Measurements from ENCODE around the gene SLCO2A1.

The SLCO2A1 gene

DNA sequence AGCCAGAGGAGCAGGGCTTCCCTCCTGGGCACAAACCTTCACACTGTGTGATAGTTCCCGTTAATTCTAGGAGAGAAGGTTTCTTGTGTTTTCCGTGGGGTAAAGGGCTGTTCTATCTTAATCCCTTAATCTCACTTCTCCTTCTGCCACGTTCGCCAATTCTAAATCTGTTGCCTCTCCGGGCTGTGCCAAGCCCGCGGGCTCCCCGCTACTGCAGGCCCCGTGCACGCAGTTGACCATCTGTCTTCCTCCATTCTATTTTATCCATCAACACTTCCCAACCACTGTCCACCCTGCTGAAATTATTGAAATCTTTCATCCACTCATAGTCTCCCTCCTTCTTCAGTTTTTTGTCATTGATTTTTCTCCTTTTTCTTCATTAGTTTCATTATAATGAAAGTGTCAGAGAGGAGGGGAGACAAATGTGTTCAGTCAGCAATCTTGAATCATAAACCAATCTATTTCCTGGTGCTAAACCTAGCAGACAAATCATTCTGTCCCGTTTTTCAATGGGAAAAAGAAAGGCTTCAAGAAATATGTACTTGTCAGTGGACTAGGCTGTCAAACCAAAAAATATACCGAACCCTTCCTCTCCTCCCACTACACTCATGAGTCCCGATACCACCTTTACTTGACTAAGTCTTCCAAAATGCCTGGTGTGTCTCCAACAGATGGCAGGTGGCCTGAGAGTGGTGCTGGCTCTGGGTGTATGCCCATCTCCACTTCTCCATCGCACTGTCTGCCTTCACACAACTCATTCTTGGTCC lies 39.6 kb downstream of the SLCO2A1 start (continued):
- TF ChIP-seq YY1 (tag by site-specific recombination; IDR thresholded peaks at IDR 0.05) (no peak), RBAK (tag by site-specific recombination; IDR thresholded peaks at IDR 0.05) (no peak), ZNF366 (tag by site-specific recombination; conservative IDR thresholded peaks at IDR 0.05) (no peak), SCRT1 (tag by site-specific recombination; IDR thresholded peaks at IDR 0.05; ENCODE audit: borderline replicate concordance) (no peak), ZNF792 (tag by site-specific recombination; IDR thresholded peaks at IDR 0.05) (no peak), KLF10 (tag by site-specific recombination; IDR thresholded peaks at IDR 0.05) (no peak), TRIM28 (IDR thresholded peaks at IDR 0.05; ENCODE audit: borderline replicate concordance, low read length) (no peak)
- TF ChIP-seq, protein P1, sequence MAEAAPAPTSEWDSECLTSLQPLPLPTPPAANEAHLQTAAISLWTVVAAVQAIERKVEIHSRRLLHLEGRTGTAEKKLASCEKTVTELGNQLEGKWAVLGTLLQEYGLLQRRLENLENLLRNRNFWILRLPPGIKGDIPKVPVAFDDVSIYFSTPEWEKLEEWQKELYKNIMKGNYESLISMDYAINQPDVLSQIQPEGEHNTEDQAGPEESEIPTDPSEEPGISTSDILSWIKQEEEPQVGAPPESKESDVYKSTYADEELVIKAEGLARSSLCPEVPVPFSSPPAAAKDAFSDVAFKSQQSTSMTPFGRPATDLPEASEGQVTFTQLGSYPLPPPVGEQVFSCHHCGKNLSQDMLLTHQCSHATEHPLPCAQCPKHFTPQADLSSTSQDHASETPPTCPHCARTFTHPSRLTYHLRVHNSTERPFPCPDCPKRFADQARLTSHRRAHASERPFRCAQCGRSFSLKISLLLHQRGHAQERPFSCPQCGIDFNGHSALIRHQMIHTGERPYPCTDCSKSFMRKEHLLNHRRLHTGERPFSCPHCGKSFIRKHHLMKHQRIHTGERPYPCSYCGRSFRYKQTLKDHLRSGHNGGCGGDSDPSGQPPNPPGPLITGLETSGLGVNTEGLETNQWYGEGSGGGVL (tag by site-specific recombination; IDR thresholded peaks at IDR 0.05): no peak
- TF ChIP-seq, protein P2, sequence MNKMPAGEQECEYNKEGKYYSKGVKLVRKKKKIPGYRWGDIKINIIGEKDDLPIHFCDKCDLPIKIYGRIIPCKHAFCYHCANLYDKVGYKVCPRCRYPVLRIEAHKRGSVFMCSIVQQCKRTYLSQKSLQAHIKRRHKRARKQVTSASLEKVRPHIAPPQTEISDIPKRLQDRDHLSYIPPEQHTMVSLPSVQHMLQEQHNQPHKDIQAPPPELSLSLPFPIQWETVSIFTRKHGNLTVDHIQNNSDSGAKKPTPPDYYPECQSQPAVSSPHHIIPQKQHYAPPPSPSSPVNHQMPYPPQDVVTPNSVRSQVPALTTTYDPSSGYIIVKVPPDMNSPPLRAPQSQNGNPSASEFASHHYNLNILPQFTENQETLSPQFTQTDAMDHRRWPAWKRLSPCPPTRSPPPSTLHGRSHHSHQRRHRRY (tag by site-specific recombination; IDR thresholded peaks at IDR 0.05): no peak

DNA sequence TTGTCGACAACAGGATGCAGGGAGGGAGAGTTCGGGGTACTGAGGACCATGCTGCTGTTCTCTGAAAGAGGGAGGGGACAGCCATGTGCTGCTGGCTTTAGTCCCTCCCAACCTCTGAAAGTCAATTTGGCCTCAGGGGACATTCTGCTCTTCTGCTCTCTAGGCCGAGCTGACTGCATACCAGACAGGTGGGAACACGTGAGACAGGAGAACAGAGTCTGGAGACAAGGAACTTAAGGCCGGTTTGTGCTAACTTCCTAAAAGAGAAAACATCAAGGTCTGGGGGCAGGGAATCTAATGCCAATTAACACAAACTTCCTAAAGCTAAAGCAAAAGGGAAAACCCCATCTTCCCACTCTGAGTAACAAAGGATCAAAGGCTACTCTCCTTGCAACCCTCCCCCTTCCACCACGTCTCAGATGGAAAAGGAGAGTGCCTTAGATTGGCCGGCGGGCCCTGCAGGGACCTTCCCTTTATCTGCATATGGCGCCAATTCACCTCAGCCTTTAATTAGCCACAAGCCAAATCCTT lies 41.0 kb downstream of the SLCO2A1 start:
- POLR2A ChIA-PET: no interaction called here

DNA sequence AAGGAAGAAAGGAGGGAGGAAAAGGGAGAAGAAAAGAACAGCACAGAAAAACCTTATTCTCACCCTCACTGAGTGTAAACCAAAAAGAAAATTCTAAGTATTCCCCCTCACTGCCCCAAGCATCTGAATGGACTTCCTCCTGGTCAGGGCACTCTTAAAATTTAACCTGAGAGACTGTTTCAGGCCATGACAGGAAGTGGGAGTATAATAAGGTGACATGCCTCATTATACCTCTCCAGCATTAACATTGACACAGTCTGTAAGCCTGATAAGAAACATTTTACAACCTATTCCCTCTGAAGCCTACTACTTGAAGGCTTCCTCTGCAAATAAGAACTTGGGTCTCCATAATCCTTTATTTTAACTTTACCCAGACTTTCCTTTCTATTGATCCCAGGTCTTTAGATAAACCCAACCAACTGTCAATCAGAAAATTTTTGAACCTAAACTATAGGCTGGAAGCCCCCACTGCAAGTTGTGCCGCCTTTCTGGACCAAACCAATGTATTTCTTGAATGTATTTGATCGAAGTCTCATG lies 41.7 kb downstream of the SLCO2A1 start:
- no peaks in the 10 kb centered on the region for H3K9me3 ChIP-seq (ENCODE audit: control insufficient read depth, insufficient read depth, low read depth, low read length)
- no peak overlapping the region for H3K27ac ChIP-seq (ENCODE audit: extremely low read depth, low read depth, low read length)
- ChIA-PET CTCF (no interaction called here), POLR2A (no interaction called here)
- TF ChIP-seq ZFP69B (tag by site-specific recombination; IDR thresholded peaks at IDR 0.05): no peak
- no peak for TF ChIP-seq ZNF10 (tag by site-specific recombination; IDR thresholded peaks at IDR 0.05)
- TF ChIP-seq ZSCAN23 (tag by site-specific recombination; IDR thresholded peaks at IDR 0.05): no peak
- H3K4me1 ChIP-seq (ENCODE audit: control insufficient read depth, insufficient read depth, low read length): peaks cover 8% of the 10 kb centered on the region
- H3K4me3 ChIP-seq (ENCODE audit: low read depth, low read length): no peak overlapping the region
- H3K36me3 ChIP-seq (ENCODE audit: control insufficient read depth in 2 of 2, insufficient read depth in 1 of 2, low read length in 2 of 2): no peaks in the 10 kb centered on the region

More for the DNA sequence above, 41.0 kb downstream of the SLCO2A1 start:
- Histone ChIP-seq H3K4me1 (ENCODE audit: control insufficient read depth, insufficient read depth, low read length) (peaks cover 8% of the 10 kb centered on the region), H3K36me3 (ENCODE audit: control insufficient read depth in 2 of 2, insufficient read depth in 1 of 2, low read length in 2 of 2) (no peaks in the 10 kb centered on the region), H3K27ac (ENCODE audit: extremely low read depth, low read depth, low read length) (no peak overlapping the region), H3K9me3 (ENCODE audit: control insufficient read depth, insufficient read depth, low read depth, low read length) (no peaks in the 10 kb centered on the region), H3K4me3 (ENCODE audit: low read depth, low read length) (no peak overlapping the region)
- TF ChIP-seq, protein P3, sequence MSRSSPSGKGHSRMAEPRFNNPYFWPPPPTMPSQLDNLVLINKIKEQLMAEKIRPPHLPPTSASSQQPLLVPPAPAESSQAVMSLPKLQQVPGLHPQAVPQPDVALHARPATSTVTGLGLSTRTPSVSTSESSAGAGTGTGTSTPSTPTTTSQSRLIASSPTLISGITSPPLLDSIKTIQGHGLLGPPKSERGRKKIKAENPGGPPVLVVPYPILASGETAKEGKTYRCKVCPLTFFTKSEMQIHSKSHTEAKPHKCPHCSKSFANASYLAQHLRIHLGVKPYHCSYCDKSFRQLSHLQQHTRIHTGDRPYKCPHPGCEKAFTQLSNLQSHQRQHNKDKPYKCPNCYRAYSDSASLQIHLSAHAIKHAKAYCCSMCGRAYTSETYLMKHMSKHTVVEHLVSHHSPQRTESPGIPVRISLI (tag by site-specific recombination; IDR thresholded peaks at IDR 0.05): no peak
- no peak for TF ChIP-seq ZNF324 (tag by site-specific recombination; IDR thresholded peaks at IDR 0.05)
- no peak for TF ChIP-seq KLF16 (tag by site-specific recombination; IDR thresholded peaks at IDR 0.05)
- CTCF ChIA-PET: no interaction called here

DNA sequence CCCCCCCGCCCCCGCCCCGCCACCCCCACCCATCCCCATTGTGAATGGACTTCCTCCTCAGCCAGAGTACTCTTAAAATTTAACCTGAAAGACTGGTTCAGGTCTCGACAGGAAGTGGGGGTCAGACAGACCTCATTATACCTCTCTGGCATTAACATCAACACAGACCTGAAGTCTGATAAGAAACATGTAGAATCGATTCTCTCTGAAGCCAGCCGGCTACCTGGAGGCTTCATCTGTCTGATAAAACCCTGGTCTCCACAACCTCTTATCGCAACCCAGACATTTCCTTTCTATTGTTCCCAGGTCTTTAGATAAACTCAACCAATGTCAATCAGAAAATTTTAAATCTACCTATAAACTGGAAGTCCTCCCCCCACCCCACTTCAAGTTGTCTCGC lies 42.6 kb downstream of the SLCO2A1 start:
- no peak overlapping the region for H3K4me3 ChIP-seq (ENCODE audit: low read depth, low read length)
- TF ChIP-seq, protein P4, sequence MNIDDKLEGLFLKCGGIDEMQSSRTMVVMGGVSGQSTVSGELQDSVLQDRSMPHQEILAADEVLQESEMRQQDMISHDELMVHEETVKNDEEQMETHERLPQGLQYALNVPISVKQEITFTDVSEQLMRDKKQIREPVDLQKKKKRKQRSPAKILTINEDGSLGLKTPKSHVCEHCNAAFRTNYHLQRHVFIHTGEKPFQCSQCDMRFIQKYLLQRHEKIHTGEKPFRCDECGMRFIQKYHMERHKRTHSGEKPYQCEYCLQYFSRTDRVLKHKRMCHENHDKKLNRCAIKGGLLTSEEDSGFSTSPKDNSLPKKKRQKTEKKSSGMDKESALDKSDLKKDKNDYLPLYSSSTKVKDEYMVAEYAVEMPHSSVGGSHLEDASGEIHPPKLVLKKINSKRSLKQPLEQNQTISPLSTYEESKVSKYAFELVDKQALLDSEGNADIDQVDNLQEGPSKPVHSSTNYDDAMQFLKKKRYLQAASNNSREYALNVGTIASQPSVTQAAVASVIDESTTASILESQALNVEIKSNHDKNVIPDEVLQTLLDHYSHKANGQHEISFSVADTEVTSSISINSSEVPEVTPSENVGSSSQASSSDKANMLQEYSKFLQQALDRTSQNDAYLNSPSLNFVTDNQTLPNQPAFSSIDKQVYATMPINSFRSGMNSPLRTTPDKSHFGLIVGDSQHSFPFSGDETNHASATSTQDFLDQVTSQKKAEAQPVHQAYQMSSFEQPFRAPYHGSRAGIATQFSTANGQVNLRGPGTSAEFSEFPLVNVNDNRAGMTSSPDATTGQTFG (tag by site-specific recombination; IDR thresholded peaks at IDR 0.05; ENCODE audit: borderline replicate concordance): no peak
- TF ChIP-seq ZNF549 (tag by site-specific recombination; IDR thresholded peaks at IDR 0.05): no peak
- TF ChIP-seq ZNF530 (tag by site-specific recombination; IDR thresholded peaks at IDR 0.05; ENCODE audit: low read depth): no peak
- TF ChIP-seq SP3 (tag by site-specific recombination; IDR thresholded peaks at IDR 0.05): no peak
- TF ChIP-seq EGR2 (tag by site-specific recombination; IDR thresholded peaks at IDR 0.05; ENCODE audit: low read depth): no peak
- no peak for TF ChIP-seq ZNF114 (tag by site-specific recombination; IDR thresholded peaks at IDR 0.05)
- TF ChIP-seq HOXC10 (CRISPR knock-in tag; IDR thresholded peaks at IDR 0.05): no peak
- no peak for TF ChIP-seq ZNF747 (tag by site-specific recombination; IDR thresholded peaks at IDR 0.05)
- TF ChIP-seq ZNF558 (tag by site-specific recombination; IDR thresholded peaks at IDR 0.05): no peak
- no peak for TF ChIP-seq ZNF626 (tag by site-specific recombination; IDR thresholded peaks at IDR 0.05)

More for the DNA sequence above, 42.6 kb downstream of the SLCO2A1 start:
- no peak overlapping the region for H3K27ac ChIP-seq (ENCODE audit: extremely low read depth, low read depth, low read length)
- H3K9me3 ChIP-seq (ENCODE audit: control insufficient read depth, insufficient read depth, low read depth, low read length): no peaks in the 10 kb centered on the region
- no peaks in the 10 kb centered on the region for H3K36me3 ChIP-seq (ENCODE audit: control insufficient read depth in 2 of 2, insufficient read depth in 1 of 2, low read length in 2 of 2)
- ChIA-PET POLR2A (no interaction called here), CTCF (no interaction called here)
- peaks cover 8% of the 10 kb centered on the region for H3K4me1 ChIP-seq (ENCODE audit: control insufficient read depth, insufficient read depth, low read length)
